GM18499 (cell line): ENCODE results near the gene KRTAP5-6.
"Not testable (repeated sequence)": the region's sequence is repeated elsewhere in the genome, so short reads cannot be mapped to it uniquely, and the experiment has no call there.

Experiments
- ATAC-seq: cut with Tn5 transposase; IDR thresholded peaks from one replicate; pipeline ENCODE4 v1.9.1; 2021; ENCODE audit warnings: moderate number of reproducible peaks; ENCODE audit not compliant: insufficient read depth, unreplicated experiment

The KRTAP5-6 gene

GRCh38 chr11:1679881-1680280, 17.1 kb upstream of the KRTAP5-6 start:
- ATAC-seq, result no peak

DNA sequence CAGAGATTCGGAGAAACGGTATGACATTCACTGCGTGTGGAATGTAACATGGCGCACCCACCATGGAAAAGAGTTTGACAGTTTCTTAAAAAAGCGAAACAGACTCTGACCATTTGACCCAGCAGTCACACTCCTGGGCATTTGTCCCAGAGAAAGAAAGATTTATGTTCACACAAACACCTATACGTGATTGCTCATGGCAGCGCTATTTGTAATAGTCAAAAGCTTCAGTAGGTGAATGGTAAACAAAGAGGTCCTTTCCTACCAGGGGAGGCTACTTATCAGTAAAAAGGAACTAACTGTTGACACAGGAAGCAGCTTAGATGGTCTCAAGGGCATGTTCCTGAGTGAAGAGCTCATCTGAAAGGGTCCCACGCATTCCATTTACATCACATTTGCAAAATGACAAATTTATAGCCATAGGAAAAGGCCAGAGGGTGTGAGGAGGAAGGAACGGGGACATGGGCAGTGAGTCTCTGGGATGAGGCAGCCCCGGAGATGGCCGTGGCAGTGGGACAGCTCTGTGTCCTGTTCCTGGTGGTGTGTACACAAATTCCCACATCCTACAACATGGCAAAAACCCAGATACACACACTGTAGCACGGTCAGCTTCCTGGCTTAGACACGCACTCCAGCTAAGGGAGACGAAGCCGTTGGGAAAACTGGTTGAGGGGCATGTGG, 14.6 kb upstream of the KRTAP5-6 start:
- no peak for ATAC-seq

- not testable (repeated sequence) for ATAC-seq
Measured at GRCh38 chr11:1683216-1683615, 13.8 kb upstream of the KRTAP5-6 start.

GRCh38 chr11:1683904-1684572, 13.0 kb upstream of the KRTAP5-6 start:
- ATAC-seq, result not testable (repeated sequence)

DNA sequence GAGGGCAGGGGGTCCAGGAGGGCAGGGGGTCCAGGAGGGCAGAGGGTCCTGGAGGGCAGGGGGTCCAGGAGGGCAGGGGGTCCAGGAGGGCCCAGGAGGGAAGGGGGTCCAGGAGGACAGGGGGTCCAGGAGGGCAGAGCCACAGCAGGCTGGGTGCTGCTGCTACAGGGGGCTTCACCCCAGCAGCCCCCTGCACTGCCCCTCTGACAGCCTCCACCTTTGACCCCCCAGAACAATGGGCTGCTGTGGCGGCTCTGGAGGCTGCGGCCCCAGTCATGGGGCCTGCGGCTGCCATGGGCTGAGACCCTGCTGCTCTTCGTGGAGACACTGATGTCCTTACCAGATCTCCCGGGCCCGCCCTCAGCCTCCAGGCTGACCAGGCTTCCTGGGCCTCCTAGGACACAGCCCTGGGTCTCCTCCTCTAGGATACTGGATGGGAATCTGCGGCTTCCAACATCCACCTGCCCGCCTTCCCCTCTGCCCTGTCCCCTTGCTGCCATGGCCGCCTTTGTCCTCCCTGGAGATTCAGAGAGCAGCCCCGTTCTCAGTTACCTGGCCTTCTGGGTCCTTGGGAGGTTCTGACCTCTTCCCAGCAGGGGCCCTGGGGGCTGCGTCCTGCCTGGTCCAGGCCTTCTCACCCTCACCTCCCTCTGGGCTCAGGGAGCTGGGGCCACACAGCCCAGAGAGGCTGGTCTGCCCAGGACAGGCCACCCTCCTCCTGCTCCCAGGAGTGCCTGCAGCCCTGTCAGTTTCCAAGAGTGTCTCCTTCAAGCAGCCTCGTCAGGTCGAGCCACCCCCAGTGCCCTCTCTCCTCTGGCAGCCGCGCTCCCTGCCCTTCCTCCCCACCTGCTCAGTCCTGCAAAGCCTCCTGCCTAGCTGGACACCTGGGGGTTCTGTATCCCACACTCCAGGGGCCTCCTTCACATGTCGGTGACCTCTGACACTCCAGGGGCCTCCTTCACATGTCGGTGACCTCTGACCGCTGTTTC, 11.8 kb upstream of the KRTAP5-6 start:
- ATAC-seq, result not testable (repeated sequence)

GRCh38 chr11:1686220-1686619, 10.8 kb upstream of the KRTAP5-6 start:
- not testable (repeated sequence) for ATAC-seq

- ATAC-seq, result not testable (repeated sequence)
Measured at GRCh38 chr11:1688336-1688947, 8.6 kb upstream of the KRTAP5-6 start.

- not testable (repeated sequence) for ATAC-seq
Measured at GRCh38 chr11:1689250-1690166, 7.5 kb upstream of the KRTAP5-6 start.

GRCh38 chr11:1690167-1691025, 6.6 kb upstream of the KRTAP5-6 start:
- ATAC-seq, result no peak

DNA sequence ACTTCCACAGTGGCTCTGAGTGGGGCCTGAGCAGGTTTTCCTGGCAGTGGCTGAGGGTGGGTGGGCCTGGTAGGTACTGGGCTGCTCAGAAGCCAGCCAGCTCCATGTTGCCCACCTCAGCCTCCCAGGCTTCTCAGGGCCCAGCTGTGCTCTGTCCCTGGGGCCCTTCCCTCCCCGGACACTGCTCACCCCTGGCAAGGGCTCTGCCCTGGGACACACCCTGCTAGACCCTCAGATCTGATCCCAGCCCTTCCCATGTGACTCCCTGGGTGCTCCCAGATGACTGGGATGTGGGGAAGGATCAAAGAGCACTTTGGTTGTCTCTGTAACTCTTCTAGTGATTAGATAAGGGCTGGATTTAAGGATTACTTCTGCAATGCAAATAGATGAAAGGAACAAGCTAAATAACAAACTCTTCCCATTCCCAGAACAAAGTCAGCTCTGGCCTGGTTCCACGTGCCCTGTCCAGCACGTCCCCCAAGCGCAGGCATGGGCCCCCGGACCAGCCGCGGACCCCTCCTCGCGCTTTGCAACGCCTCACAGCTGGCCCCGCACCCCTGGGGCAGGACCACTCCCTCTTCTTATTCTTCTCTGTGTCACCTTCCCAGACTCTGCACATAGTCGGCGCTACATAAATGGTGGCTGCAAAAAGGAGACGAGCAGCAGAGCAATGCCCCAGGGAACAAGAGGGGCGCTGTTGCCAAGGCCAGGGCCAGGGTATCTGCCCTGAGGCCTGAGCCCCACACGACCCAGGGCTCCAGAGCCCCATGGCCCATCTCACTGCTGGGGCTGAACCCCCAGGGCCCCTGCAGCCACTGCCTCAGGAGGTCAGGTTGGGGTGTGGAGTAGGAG, 5.7 kb upstream of the KRTAP5-6 start:
- no peak for ATAC-seq

GRCh38 chr11:1691878-1692707, 4.9 kb upstream of the KRTAP5-6 start:
- ATAC-seq, result no peak

DNA sequence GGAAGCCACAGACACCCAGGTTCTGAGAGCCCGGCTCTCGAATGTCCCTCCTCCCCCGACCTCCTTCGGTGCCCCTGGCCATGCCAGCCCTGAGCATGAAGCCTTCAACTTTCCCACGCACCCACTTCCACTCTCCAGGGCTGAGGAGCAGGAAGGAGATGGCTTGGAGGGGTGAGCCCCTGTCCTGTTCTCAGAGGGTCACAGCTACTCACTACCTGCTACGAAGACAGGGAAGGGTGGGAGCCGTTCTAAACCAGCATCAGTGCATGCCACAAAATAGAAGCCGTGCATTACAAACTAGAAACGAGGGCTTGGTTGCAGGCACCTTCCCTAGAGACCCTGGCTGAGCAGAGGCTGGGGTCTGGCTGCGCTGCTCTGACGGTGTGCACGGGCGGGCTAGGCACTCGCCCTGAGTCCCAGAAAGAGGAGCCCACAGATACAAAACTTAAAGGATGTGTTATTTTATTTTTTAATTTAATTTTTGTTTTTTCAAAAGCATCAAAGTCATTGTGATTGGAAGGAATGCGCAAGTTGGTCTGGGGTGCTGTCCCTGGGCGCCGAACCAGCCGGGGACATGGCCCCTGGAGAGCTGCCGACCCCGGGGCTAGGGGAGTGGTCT, 4.2 kb upstream of the KRTAP5-6 start:
- ATAC-seq, result no peak

GRCh38 chr11:1693327-1694063, 3.5 kb upstream of the KRTAP5-6 start:
- ATAC-seq, result no peak

- no peak for ATAC-seq
Measured at GRCh38 chr11:1694064-1694845, 2.7 kb upstream of the KRTAP5-6 start.
